Psoas muscle (tissue), 8 donors: ENCODE data around the gene DOCK2. TPM values are rescaled to one million over a fixed set of nuclear protein-coding genes. Genes with fewer than 3 reads are reported as not detected.
"Not testable (repeated sequence)": the region's sequence is repeated elsewhere in the genome, so short reads cannot be mapped to it uniquely, and the experiment has no call there.

Experiments used
- ATAC-seq, 4 donors: fragments of 200-7000 bp; cut with Tn5 transposase; one replicate each; pipeline ENCODE4 v1.9.1; 2020; ENCODE audit warnings: moderate library complexity in 3 of 4, mild to moderate bottlenecking in 2 of 4
- DNase-seq, 2 donors: peaks; one replicate each; pipeline ENCODE4 v3.0.0-alpha.2; 2020
- H3K27ac ChIP-seq: fragments of 200-600 bp; one replicate; pipeline ENCODE4 v1.8.0; 2022
- H3K27me3 ChIP-seq, 3 donors: fragments of 200-600 bp in 1 of 3; one replicate each; pipeline versions ENCODE4 v1.6.1 to v1.8.0; 2013 to 2022; ENCODE audit warnings: low read length in 2 of 3, mild to moderate bottlenecking in 2 of 3, moderate library complexity in 1 of 3; ENCODE audit not compliant: insufficient read depth in 3 of 3
- H3K36me3 ChIP-seq, 2 donors: fragments of 200-600 bp in 1 of 2; one replicate each; pipeline versions ENCODE4 v1.6.1 to v1.8.0; 2013 to 2022; ENCODE audit warnings: low read depth in 1 of 2, mild to moderate bottlenecking in 1 of 2, moderate library complexity in 1 of 2; ENCODE audit not compliant: insufficient read depth in 1 of 2
- H3K4me1 ChIP-seq: fragments of 200-600 bp; one replicate; pipeline ENCODE4 v1.8.0; 2022
- H3K4me3 ChIP-seq: fragments of 200-600 bp; one replicate; pipeline ENCODE4 v1.8.0; 2022; ENCODE audit warnings: mild to moderate bottlenecking
- H3K9me3 ChIP-seq: fragments of 200-600 bp; one replicate; pipeline ENCODE4 v1.8.0; 2022
- CTCF ChIP-seq: fragments of 200-600 bp; IDR thresholded peaks from one replicate; pipeline ENCODE4 v1.8.0; 2022; ENCODE audit warnings: antibody characterized with exemption
- WGBS, 3 donors: extraction: QIAGEN DNeasy Blood & Tissue Kit; methylation state at CpG; one replicate each; pipeline versions ENCODE4 v1.1.6 to v1.1.7; 2013; 5-methylcytosine and 5-hydroxymethylcytosine counted together
- intact Hi-C, 2 donors: fragments of 100-400 bp; cut with DNase I; formaldehyde crosslinking; loops; one replicate each; pipeline versions ENCODE4 v1.11.0 to v1.14.2; 2022
- polyA plus RNA-seq, 3 donors: library from polyadenylated mRNA; stranded (reverse); fragments of 200-250 nt; gene quantifications; one replicate each; pipeline ENCODE4 v1.2.3, GENCODE V29; 2013
- total RNA-seq, 4 donors: library from RNA; stranded (reverse); fragmentation: NEBNext Ultra II Directional in 2 of 4; extraction: Animal tissue kit (Norgen Biotek cat#: 25700) in 2 of 4; gene quantifications; one replicate each; pipeline versions ENCODE4 v1.2.1 to v1.2.4, GENCODE V29; 2021 to 2023
- donor health status: healthy with polysubstance abuse.
- donor health status: DM: no; HTN: no; CAD: no; lungs with moderate emphysema.
- donor health status: Bipolar disorder and iron deficiency.
- donor health status: healthy.
- donor health status: DM: yes; HTN: yes; CAD: no.
- donor health status: DM: no; HTN: no; CAD: no.
- donor health status: DM: no; HTN: no; CAD: no.
- donor health status: DM: yes; HTN: yes; CAD: no.

Gene DOCK2
- total and polyA plus RNA-seq, 7 donors = 0.37 to 4.4 (median 3.5) TPM

DNA sequence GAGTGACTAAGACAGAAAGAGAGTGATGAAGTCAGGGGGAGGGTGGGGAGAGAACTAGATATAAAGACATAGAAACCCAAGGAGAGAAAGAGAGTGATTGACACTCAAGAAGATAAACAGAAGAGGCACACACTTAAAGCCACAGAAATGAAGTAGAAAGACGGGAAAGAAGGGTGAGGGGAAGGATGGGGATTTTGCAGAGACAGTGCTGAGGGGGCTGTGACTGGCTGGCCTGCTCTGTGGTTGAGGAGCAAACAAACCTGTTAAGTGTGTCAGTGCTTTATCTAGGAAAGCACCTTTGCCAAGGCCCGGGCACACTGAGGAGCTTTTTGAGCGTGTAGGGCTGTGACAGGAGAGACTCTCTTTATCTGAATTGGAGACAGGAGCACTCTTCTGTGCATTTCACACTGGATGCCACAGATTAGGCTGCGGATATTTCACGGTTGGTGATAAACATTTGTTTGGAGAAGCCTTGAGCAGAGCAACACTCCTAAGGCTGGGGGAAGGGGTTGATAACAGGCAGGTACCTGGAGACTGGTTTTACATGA lies 109.1 kb downstream of the DOCK2 start:
- Histone ChIP-seq H3K27me3 (no peaks in the 10 kb centered on the region), H3K4me3 (no peak overlapping the region), H3K27ac (no peak overlapping the region), H3K9me3 (no peaks in the 10 kb centered on the region), H3K36me3 (no peaks in the 10 kb centered on the region), H3K4me1 (no peaks in the 10 kb centered on the region)
- WGBS, 3 donors = 34 to 46% (median 38%) methylated on average over 5 of the region's 5 CpGs
- DNase-seq (no peak), ATAC-seq (no peak)
- TF ChIP-seq CTCF = no peak
- intact Hi-C loops = no loop called here

DNA sequence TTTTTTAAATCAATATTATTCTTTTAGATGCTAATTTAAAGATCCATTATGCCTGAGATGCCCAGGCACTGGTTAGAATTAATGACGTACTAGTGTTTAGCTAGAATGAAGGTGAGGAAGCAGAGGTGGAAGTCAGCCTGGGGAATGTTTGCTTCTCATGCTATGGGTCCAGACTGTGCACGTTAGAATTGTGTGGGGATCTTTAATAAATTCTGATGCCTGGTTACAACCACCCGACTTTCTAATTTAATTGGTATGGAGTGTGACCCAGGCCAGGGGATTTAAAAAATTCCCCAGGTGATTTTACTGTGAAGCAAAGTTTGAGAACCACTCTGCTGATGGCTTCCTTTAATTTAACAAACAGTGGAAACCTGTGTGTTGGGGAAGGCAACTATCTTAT lies 111.1 kb downstream of the DOCK2 start:
- no peak for DNase-seq
- Histone ChIP-seq H3K9me3 (no peaks in the 10 kb centered on the region), H3K4me3 (no peak overlapping the region), H3K27me3 (no peaks in the 10 kb centered on the region), H3K4me1 (no peaks in the 10 kb centered on the region), H3K36me3 (no peaks in the 10 kb centered on the region), H3K27ac (no peak overlapping the region)
- no peak for ATAC-seq
- 50 to 56% (median 55%) methylated on average over 3 of the region's 3 CpGs for WGBS, 3 donors
- no peak for TF ChIP-seq CTCF
- intact Hi-C loops = no loop called here

GRCh38 chr5:169749295-169749694 lies 112.2 kb downstream of the DOCK2 start:
- TF ChIP-seq CTCF = no peak
- intact Hi-C loops = no loop called here
- no peaks in the 10 kb centered on the region for H3K36me3 ChIP-seq
- no peak overlapping the region for H3K27ac ChIP-seq
- 86 to 89% (median 89%) methylated on average over 3 of the region's 3 CpGs for WGBS, 3 donors
- no peak for DNase-seq
- H3K27me3 ChIP-seq = no peaks in the 10 kb centered on the region
- no peaks in the 10 kb centered on the region for H3K9me3 ChIP-seq
- no peak overlapping the region for H3K4me3 ChIP-seq
- no peak for ATAC-seq
- no peaks in the 10 kb centered on the region for H3K4me1 ChIP-seq

GRCh38 chr5:169751490-169751889 lies 114.4 kb downstream of the DOCK2 start:
- intact Hi-C loops = no loop called here
- TF ChIP-seq CTCF = no peak
- no peaks in the 10 kb centered on the region for H3K36me3 ChIP-seq
- no peaks in the 10 kb centered on the region for H3K4me1 ChIP-seq
- ATAC-seq = no peak
- no peaks in the 10 kb centered on the region for H3K27me3 ChIP-seq
- H3K9me3 ChIP-seq = no peaks in the 10 kb centered on the region
- no peak for DNase-seq
- H3K27ac ChIP-seq = no peak overlapping the region
- H3K4me3 ChIP-seq = no peak overlapping the region
- WGBS, 3 donors = 76 to 85% (median 82%) methylated on average over 4 of the region's 4 CpGs

DNA sequence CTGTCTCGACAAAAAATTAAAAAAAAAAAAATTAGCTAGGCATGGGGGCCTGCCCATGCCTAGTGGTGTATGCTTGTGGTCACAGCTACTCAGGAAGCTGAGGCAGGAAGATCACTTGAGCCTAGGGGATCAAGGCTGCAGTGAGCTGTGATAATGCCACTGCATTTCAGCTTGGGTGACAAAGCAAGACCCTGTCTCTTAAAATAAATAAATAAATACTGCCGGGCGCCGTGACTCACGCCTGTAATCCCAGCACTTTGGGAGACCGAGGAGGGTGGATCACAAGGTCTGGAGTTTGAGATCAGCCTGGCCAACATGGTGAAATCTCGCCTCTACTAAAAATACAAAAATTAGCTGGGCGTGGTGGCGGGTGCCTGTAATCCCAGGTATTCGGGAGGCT lies 115.5 kb downstream of the DOCK2 start:
- DNase-seq, ATAC-seq, H3K9me3 ChIP-seq, H3K4me3 ChIP-seq, intact Hi-C loops, H3K36me3 ChIP-seq, H3K4me1 ChIP-seq, H3K27me3 ChIP-seq, H3K27ac ChIP-seq: not testable (repeated sequence)
- 88 to 89% (median 89%) methylated on average over 10 of the region's 10 CpGs for WGBS, 3 donors
